Endodermal cell (in vitro differentiated cells): Measurements from ENCODE around the gene HSFX3. TPM values are rescaled to one million over a fixed set of nuclear protein-coding genes. Genes with fewer than 3 reads are reported as not detected.
"Not testable (repeated sequence)": the region's sequence is repeated elsewhere in the genome, so short reads cannot be mapped to it uniquely, and the experiment has no call there.

Experiments
- DNase-seq: peaks from one replicate; pipeline ENCODE4 v3.0.0-alpha.2; 2017
- H3K27ac ChIP-seq: 2 replicates; pipeline ENCODE4 v1.5.1; 2013; ENCODE audit warnings: mild to moderate bottlenecking, low read depth, low read length, moderate library complexity
- H3K27me3 ChIP-seq: 2 replicates; pipeline ENCODE4 v1.6.1; 2013; ENCODE audit warnings: mild to moderate bottlenecking, low read length, moderate library complexity; ENCODE audit not compliant: insufficient read depth, control insufficient read depth, poor library complexity, severe bottlenecking
- H3K36me3 ChIP-seq: 2 replicates; pipeline ENCODE4 v1.7.0; 2013; ENCODE audit warnings: mild to moderate bottlenecking, low read length, moderate library complexity; ENCODE audit not compliant: control insufficient read depth, insufficient read depth
- H3K4me1 ChIP-seq: one replicate; pipeline ENCODE4 v1.7.0; 2013; ENCODE audit warnings: low read length; ENCODE audit not compliant: control insufficient read depth, insufficient read depth
- H3K4me3 ChIP-seq: 2 replicates; pipeline ENCODE4 v1.5.1; 2013; ENCODE audit warnings: mild to moderate bottlenecking, low read length, moderate library complexity
- H3K9ac ChIP-seq: 2 replicates; pipeline ENCODE4 v1.6.1; 2013; ENCODE audit warnings: mild to moderate bottlenecking, low read length, moderate library complexity; ENCODE audit not compliant: poor library complexity, severe bottlenecking; ENCODE audit errors: extremely low read depth
- H3K9me3 ChIP-seq: 2 replicates; pipeline ENCODE4 v1.6.1; 2013; ENCODE audit warnings: mild to moderate bottlenecking, low read length, moderate library complexity; ENCODE audit not compliant: control insufficient read depth
- H3K27ac Mint-ChIP-seq: 2 replicates; pipeline ENCODE4 v1.8.0; 2020; ENCODE audit warnings: mixed read lengths
- H3K27me3 Mint-ChIP-seq: 2 replicates; pipeline ENCODE4 v1.8.0; 2021; ENCODE audit warnings: mild to moderate bottlenecking, mixed read lengths; ENCODE audit not compliant: insufficient read depth
- H3K36me3 Mint-ChIP-seq: 2 replicates; pipeline ENCODE4 v1.8.0; 2020; ENCODE audit warnings: low read depth, mixed read lengths
- H3K4me1 Mint-ChIP-seq: 2 replicates; pipeline ENCODE4 v1.8.0; 2020; ENCODE audit warnings: mixed read lengths
- H3K4me3 Mint-ChIP-seq: 2 replicates; pipeline ENCODE4 v1.8.0; 2020; ENCODE audit warnings: mild to moderate bottlenecking, moderate library complexity, mixed read lengths
- H3K9me3 Mint-ChIP-seq: 2 replicates; pipeline ENCODE4 v1.8.0; 2020; ENCODE audit warnings: mild to moderate bottlenecking, mixed read lengths
- WGBS, 2 experiments: methylation state at CpG; one replicate each; pipeline versions ENCODE4 v1.1.5 to v1.1.7; 2013; ENCODE audit warnings: missing lambda C conversion rate in 2 of 2, mixed read lengths in 1 of 2; ENCODE audit not compliant: insufficient coverage in 1 of 2, insufficient read length in 1 of 2; 5-methylcytosine and 5-hydroxymethylcytosine counted together
- total RNA-seq, 2 donors: library from RNA; stranded (reverse); fragmentation: NEBNext Ultra II Directional in 1 of 2; extraction: Animal tissue kit (Norgen Biotek cat#: 25700) in 1 of 2; gene quantifications; 2 replicates in 1 of 2; 3 replicates in 1 of 2; pipeline ENCODE4 v1.2.1, GENCODE V29; 2021
- TF ChIP-seq, protein P1 (sequence below): fragments of 200-600 bp; sonication (generic); conservative IDR thresholded peaks from 2 replicates; pipeline ENCODE4 v1.5.0; 2021; ENCODE audit warnings: antibody characterized with exemption, mild to moderate bottlenecking

Gene HSFX3
- total RNA-seq, 2 donors from 2014 or later: not detected

- peak overlapping the region; percentile 92 for H3K27ac Mint-ChIP-seq
- Histone ChIP-seq H3K9ac (peak overlapping the region; percentile 38), H3K4me3 (peak overlapping the region; percentile 73), H3K4me1 (no peaks in the 10 kb centered on the region), H3K9me3 (no peaks in the 10 kb centered on the region), H3K27ac (peak overlapping the region; percentile 70), H3K27me3 (no peaks in the 10 kb centered on the region), H3K36me3 (no peaks in the 10 kb centered on the region)
- peaks cover 2% of the 10 kb centered on the region for H3K4me1 Mint-ChIP-seq
- TF ChIP-seq, protein P1, sequence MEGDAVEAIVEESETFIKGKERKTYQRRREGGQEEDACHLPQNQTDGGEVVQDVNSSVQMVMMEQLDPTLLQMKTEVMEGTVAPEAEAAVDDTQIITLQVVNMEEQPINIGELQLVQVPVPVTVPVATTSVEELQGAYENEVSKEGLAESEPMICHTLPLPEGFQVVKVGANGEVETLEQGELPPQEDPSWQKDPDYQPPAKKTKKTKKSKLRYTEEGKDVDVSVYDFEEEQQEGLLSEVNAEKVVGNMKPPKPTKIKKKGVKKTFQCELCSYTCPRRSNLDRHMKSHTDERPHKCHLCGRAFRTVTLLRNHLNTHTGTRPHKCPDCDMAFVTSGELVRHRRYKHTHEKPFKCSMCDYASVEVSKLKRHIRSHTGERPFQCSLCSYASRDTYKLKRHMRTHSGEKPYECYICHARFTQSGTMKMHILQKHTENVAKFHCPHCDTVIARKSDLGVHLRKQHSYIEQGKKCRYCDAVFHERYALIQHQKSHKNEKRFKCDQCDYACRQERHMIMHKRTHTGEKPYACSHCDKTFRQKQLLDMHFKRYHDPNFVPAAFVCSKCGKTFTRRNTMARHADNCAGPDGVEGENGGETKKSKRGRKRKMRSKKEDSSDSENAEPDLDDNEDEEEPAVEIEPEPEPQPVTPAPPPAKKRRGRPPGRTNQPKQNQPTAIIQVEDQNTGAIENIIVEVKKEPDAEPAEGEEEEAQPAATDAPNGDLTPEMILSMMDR: no peak
- H3K36me3 Mint-ChIP-seq: no peaks in the 10 kb centered on the region
- peak; percentile 94 for DNase-seq
- 0% methylated on average over 19 of the region's 34 CpGs; no CpG with 5 or more reads in 1 of the 2 experiments for WGBS, 2 experiments
- H3K9me3 Mint-ChIP-seq: peaks cover 25% of the 10 kb centered on the region
- H3K27me3 Mint-ChIP-seq: no peaks in the 10 kb centered on the region
- H3K4me3 Mint-ChIP-seq: peak overlapping the region; percentile 81
Observed at GRCh38 chrX:149539283-149540130, 10.2 kb downstream of the HSFX3 start.

DNA sequence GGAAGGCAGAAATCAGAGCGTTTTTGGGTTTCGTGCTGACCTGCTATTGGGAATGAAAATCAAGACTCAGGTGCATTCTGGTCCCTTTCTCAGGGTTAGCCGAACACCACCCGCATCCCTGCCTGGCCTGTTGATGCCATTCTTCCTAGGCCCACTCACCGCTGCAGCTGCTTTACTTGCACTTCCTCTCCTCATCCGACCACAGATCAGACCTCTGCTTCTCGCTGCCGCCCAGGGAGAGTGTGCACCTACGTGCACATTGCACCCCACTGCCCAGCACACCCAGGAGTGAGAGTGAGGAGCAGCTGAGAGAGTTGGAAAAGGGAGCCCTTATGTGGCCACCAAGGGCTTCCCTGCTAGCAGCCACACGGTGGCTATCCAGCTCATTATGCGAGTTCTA, 12.2 kb downstream of the HSFX3 start:
- H3K4me3 ChIP-seq, H3K36me3 ChIP-seq, H3K9me3 ChIP-seq, H3K27ac Mint-ChIP-seq, H3K36me3 Mint-ChIP-seq, H3K4me1 ChIP-seq, H3K4me3 Mint-ChIP-seq, H3K27me3 ChIP-seq, H3K27me3 Mint-ChIP-seq, H3K27ac ChIP-seq, H3K9ac ChIP-seq, H3K4me1 Mint-ChIP-seq, DNase-seq: not testable (repeated sequence)
- H3K9me3 Mint-ChIP-seq: peaks cover 30% of the 10 kb centered on the region
- 100% methylated on average over 2 of the region's 11 CpGs; no CpG with 5 or more reads in 1 of the 2 experiments for WGBS, 2 experiments

DNA sequence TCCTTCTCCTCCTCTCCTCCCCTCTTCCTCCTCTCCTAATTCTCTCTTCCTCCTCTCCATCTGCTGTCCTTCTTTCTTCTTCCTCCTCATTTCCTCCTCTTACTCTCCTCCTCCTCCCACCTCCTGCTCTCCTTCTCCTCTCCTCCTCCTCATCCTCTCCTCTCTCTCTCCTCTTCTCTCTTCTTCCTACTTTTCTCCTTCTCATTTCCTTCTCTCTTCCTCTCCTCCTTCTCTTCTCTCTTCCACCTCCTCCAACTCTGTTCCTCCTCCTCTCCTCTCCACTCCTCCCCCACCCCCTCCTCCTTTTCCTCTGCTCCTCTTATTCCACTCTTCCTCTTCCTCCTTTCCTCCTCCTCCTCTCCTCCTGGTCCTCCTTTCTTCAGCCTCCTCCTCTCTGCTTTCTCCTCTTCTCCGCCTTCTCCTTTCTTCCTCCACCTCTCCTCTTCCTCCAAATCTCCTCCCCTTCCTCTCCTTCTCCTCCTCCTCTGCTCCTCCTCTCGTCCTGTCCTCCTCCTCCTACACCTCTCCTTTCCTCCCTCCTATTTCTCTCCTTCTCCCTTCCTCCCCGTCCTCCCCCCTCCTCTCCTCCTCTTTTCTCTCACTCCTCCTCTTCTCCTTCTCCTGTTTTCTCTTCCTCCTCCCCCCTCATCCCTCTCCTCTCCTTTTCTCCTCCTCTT, 14.7 kb downstream of the HSFX3 start:
- H3K4me3 Mint-ChIP-seq, H3K27ac ChIP-seq, H3K9ac ChIP-seq, H3K27ac Mint-ChIP-seq, H3K4me1 ChIP-seq, H3K27me3 Mint-ChIP-seq, H3K36me3 Mint-ChIP-seq, DNase-seq, H3K27me3 ChIP-seq, H3K4me1 Mint-ChIP-seq, H3K9me3 ChIP-seq, H3K4me3 ChIP-seq, H3K36me3 ChIP-seq: not testable (repeated sequence)
- 80 to 83% methylated on average over 2 to 3 of the region's 3 CpGs for WGBS, 2 experiments
- peaks cover 35% of the 10 kb centered on the region for H3K9me3 Mint-ChIP-seq

DNA sequence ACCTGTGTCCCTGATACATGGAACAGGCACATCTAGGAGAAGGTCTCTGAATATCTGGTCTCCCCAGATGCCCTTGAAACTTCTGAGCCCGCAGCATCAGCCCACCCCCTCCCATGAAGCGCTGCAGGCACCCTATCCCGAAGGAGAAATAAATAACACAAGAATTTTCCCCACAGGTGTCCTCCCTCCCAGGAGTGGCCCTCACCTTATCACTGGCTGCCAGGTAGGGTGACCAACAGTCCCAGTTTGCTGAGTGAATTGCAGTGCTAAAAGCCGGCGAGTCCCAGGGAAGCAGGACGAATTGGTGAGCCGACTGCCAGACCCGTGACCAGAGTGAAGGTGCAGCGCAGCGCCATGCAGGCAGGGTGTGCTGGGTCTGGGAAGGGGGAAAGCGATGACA, 15.7 kb downstream of the HSFX3 start:
- not testable (repeated sequence) for H3K27me3 Mint-ChIP-seq, H3K4me1 ChIP-seq, H3K27me3 ChIP-seq, H3K27ac ChIP-seq, H3K36me3 Mint-ChIP-seq, H3K36me3 ChIP-seq, H3K4me3 Mint-ChIP-seq, H3K9me3 ChIP-seq, H3K9ac ChIP-seq, H3K4me3 ChIP-seq, H3K4me1 Mint-ChIP-seq, H3K27ac Mint-ChIP-seq, DNase-seq
- peaks cover 45% of the 10 kb centered on the region for H3K9me3 Mint-ChIP-seq
- 93% methylated on average over 7 of the region's 11 CpGs; no CpG with 5 or more reads in 1 of the 2 experiments for WGBS, 2 experiments

DNA sequence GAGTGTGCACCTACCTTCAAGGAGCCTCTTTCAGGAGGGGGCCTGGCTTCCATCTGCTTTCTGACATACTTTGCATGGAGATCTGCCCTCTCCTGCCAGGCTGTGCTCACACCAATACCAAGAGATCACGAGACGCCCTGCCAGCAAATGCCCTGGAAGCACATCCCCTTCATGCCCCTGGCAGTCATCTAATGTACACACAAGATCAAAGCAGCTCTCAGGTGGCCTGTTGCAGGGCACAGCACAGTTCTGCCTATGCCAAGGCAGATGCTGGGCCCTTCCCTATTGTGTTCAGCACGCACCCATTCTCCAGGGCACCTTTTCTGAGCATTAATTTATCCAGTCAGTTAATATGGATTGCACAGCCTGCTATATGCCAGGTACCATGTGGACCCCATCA, 16.9 kb downstream of the HSFX3 start:
- no CpG with 5 or more reads among the region's 3 CpGs for WGBS, 2 experiments
- not testable (repeated sequence) for H3K36me3 Mint-ChIP-seq, H3K4me3 ChIP-seq, H3K4me1 Mint-ChIP-seq, H3K9ac ChIP-seq, H3K27me3 ChIP-seq, H3K36me3 ChIP-seq, H3K27ac ChIP-seq, H3K27ac Mint-ChIP-seq, H3K4me1 ChIP-seq, DNase-seq, H3K27me3 Mint-ChIP-seq, H3K9me3 ChIP-seq, H3K4me3 Mint-ChIP-seq
- H3K9me3 Mint-ChIP-seq: peaks cover 49% of the 10 kb centered on the region
